ENCODE results near the gene UBR3.

The UBR3 gene

DNA sequence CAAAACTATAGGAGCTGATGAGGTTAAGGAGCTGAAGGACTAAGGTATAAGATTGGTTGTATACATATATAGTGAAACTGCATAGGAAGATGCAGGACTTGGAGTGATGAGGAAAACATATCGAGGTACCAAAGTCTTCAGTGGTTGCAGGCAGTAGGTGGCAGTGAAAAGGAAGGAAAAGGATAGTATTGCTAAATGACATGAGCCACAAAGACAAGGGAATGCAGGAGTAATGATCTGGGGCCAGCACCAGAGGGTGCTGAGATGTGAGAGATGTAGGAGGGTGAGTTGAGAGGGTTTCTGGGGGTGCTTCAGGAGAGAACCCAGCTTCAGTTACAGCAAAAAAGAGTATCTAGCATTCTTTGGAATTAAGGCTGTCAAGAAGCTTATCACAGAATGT, 178.4 kb downstream of the UBR3 start:
- no peak for DNase-seq (ENCODE audit: low read depth)

DNA sequence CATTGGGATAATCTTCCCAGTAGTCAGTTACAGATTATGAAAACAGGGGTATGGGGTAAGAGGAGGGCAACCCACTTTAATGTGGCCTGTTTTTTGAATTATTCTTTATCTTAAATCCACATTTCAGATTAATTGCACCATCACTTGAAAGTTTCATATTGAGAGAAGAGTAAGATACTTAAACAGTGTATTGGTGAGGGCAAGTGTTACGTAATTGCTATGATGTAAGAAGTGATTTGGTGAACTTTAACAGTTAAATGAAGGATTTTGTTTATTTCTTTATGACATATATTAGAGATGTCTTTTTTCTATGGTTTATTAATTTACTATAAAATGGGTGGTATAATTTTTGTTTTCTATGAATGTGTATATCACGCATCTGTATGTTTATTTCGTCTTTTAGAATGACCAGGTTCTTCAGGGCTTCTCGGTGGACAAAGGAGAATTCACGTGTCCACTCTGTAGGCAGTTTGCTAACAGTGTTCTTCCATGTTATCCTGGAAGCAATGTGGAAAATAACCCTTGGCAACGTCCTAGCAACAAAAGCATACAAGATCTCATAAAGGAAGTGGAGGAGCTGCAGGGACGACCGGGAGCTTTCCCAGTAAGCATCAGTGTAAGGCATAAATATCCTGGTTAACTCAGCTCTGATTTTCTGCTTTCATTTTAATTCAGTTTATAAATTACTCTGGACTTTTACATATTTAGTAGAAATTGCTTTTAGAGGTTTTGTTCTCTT, 179.5 kb downstream of the UBR3 start:
- DNase-seq (ENCODE audit: low read depth): no peak

DNA sequence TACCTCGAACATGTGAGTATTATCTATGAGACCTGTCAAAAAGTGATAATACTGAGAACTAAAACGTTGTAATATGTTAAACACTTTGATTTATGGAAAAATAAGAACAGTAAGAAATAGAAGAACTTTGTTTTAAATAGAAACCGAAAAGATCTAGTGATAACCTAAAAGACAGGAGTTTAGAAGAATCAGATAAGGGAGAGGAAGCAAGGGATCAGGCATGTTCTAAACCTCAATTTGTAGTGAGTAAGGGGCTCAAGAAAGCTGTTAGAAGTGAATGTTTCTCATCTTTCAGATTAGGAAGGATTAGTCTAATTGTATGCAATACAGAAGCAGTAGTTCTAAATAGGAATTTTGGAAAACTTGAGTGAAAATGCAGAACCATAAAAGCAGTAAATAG, 182.0 kb downstream of the UBR3 start:
- DNase-seq (ENCODE audit: low read depth): no peak

DNA sequence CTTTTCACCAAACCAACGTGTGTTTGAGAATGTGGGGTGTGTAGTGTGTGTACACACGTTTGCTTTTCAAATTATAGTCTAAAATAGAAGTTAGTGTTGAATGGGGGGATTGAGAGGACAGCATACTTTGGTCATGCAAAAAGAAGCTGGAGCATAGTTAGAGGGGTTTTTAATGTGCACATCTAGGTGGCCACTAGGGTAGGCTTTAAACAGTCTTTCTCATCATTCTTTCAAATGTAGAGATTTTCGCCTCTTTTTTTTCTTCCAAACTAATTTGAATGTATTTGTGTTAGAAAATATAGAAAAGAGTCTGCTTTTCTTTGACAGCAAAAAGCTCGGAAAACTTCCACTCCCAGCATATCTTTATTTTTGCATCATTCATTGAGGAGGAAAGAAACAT, 185.5 kb downstream of the UBR3 start:
- DNase-seq (ENCODE audit: low read depth): no peak

DNA sequence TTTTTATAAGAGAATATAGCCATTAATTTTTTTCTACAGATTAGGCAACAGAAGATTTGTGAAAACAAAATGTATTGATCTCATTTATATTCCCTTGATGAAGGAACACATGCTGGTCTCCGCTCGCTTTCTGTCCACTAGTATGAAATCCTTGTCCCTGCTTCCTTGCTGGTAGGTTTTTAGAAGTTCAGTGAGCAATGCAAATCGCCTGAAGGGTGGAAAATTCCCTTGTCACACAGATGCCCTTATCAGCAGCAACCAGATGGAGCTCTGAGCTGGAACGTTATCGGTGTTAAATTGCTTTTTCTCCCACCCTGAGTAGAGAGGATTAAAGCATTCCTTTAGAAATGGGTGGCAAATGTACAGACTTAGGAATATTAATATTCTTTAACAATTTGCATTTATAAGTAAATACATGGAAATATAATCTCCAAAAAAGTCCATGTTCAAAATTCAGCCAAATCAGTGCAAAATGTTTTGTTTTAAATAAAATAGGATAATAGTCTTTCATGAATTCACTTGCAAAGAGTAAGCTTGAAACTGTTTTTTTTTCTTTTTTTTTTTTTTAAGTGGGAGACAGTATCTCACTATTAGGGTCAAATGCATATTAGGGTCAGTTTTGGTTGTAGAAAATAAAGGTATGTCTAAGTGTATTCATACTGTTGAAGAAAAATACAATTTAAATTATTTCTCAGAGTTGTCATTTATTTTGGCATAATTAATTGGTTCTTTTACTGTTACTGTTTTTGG, 186.7 kb downstream of the UBR3 start:
- DNase-seq (ENCODE audit: low read depth): no peak

DNA sequence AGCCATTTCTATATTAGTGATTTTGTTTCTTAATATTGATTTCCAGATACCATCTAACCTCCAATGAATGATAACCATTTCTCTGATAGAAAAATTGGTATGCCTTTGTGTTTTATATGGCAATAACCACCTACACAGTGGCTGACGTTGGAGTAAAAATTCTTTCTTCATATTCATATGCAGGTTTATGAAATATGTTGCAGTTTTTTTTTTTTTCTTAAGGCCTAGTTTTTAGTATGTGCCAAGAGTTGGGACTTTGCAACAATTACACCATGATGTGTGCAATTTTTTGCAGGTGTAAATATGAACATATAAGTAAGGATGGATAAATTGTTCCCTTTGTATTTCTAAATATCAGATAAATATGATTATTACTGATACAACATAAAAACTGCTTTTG, 187.5 kb downstream of the UBR3 start:
- DNase-seq (ENCODE audit: low read depth): no peak

DNA sequence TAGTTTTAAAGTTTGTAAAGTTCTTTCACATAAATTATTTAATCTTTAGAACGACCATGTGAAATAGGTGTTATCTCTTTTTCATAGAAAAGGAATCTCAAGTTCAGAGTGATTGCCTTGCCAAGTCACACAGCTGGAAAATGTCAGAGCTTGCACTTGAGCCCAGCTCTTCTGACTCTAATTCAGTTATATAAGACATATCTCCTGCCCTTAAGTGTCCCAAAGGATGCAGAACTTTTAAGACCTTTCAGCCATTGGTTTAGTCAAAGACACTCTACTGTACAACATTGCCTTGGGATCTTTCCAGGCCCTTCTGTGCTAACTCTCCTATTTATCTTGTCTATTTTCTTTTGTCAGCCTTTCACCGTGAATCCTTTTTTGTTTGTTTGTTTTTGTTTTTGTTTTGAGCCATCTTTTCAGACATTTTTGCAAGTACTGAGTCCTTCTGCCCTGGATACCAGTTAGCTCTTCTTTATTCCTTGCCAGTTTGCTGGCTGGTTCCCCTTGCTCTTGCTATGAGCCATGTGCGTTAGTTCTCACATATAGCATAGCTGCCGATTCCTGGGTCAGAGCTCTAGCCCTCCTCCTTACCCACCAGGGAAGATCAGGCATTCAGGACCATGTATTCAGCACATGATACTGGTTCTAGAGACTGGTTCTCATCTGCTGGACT, 190.7 kb downstream of the UBR3 start:
- no peak for DNase-seq (ENCODE audit: low read depth)

DNA sequence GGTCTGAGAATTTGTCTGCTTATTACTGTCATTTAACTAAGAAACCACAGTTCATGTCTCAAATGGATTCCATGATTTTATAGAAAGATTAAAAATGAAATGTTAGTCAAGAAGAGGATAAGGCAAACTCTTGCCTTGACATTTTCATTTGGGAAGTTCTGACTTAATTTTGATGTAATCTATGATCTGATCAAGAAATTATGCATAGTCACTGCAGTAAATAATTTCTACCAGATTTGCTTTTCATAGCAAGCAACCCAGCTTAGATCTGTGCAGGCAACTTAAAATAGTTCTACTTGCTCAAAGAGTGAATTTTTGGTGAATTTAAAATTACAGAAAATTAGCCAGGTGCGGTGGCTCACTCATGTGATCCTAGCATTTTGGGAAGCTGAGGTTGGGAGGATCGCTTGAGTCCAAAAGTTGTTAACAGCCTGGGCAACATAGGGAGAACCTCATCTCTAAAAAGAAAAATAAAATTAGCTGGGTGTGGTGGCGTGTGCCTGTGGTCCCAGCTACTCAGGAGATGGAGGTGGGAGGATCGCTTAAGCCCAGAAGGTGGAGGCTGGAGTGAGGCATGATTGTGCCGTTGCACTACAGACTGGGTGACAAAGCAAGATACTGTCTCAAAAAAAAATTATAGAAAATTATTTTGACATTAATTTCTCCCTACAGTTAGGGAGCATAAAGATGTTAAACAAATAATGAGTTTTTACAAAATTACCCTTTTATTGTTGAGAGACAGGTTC, 192.0 kb downstream of the UBR3 start:
- no peak for DNase-seq (ENCODE audit: low read depth)

DNA sequence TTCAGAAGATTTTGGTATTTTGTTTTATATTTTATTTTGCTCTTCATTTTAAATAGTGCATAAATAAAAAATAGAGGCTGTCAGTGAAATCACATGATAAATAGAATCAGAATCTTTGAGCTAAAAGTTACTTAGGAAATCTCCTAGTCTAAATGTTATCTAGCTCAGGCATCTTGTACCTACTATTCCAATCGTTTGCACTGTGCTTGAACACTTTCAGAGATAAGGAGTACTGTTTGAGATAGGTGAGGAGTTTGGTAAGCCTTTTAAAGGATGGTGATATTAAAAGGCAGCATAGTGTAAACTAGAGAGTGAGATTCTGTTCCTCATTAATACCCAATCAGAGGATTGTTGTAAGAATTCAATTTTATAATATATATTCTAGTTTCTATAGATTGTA, 193.5 kb downstream of the UBR3 start:
- no peak for DNase-seq (ENCODE audit: low read depth)

DNA sequence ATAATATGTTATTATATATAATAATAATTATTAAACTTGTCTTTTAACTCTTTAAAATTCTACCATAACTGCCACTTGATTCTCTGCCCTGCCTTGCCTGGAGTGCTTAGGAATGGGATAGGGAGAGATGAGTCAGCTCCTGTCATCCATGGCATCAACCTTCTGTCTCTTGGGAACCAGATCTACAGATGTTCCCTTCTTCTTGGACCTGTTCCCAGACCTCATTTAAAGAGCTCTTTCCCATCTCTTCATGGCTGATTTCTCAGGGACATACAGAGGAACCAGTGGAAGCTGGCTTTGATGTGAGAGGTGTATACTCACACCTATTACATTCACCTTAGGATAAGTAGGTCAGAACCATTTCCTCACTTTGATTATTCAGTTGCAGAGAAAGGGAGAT, 195.4 kb downstream of the UBR3 start:
- peak; percentile 76 for DNase-seq (ENCODE audit: low read depth)

DNA sequence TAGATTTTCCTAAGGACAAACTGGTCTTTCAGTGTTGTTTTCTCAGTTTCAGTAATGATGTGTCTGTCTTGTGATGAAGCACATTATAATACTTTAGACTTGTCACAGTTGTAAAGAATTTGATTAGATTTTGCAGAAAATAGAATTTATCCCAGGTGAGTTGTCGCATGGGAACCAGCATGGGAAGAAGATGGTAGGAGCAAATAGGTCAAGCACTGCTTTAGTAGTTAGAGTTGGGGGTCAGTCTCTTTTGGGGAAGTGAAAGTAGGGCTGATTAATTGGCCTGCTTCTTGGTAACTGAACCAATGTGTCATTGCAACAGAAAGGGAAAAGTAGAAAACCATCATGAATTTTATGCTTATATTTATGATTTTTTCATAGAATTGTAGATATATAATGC, 197.5 kb downstream of the UBR3 start:
- DNase-seq (ENCODE audit: low read depth): no peak

DNA sequence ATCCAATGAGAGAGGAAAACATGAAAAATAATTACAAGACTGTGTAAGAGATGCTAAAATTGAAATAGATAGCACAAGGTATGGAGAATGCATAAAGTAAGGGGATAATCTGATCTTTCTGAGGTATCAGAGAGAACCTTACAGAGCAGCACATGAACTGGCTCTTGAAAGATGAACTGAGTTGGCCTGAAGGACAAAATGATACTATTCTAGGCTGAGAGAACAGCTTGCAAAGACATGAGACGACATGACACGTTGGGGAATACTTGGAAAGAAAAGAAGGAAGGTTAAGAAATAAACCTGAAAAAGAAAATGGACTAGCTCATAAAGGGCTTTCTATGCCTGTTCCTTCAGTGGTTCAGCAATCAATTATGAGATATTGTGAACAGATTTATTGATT, 198.0 kb downstream of the UBR3 start:
- no peak for DNase-seq (ENCODE audit: low read depth)

DNA sequence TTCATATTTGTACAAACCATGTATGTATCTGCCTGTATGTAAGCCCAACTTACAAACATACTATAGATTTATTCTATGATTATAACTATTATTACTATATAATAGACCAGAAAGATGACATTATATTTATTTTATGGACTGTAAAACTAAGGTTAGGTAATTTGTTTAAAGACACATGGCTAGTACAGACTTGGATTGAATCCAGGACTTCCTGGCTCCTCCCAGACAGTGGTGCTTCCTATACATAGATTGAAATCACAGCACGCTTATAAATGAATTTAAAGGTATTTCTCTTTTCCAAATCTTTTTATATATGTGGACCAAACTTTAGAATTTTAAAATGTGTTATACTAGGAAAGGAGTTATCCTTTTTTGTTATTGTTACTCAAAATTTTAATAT, 199.1 kb downstream of the UBR3 start:
- DNase-seq (ENCODE audit: low read depth): no peak

DNA sequence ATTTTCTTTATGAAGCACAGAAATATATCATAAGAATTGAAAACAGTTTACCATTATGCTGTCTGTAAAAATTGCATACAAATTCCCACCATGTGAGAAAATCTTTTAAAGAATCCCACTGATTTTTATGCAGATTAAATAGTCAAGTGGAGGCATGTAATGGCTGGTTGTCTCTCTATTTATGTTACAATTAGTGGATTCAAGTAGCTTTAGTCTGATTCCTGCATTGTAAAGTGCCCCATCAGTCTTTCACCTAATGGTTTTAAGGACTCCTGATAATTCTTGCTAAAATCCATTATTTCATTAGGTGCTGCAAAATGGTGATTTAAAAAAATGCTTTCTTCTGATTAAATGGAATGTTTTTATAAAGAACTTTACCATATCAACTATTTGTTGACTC, 202.3 kb downstream of the UBR3 start:
- DNase-seq (ENCODE audit: low read depth): no peak

DNA sequence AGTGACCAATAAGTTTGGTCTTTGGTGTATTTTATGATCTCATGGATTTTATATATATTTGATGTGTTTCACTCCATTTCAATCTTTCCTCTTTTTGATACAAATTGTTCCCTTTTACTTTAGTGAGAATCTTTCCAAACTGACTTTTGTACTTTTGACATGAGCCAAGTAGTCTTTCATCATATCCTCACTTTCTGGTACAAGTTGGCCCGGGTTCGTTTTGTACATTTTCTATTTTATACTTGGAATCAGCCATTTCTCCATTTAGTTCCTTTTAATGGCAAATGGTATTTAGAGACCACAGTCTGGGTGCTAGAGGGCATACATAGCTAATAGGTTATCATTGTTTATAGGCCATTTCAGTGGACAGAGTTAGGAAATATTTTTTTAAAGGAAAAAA, 202.8 kb downstream of the UBR3 start:
- no peak for DNase-seq (ENCODE audit: low read depth)

DNA sequence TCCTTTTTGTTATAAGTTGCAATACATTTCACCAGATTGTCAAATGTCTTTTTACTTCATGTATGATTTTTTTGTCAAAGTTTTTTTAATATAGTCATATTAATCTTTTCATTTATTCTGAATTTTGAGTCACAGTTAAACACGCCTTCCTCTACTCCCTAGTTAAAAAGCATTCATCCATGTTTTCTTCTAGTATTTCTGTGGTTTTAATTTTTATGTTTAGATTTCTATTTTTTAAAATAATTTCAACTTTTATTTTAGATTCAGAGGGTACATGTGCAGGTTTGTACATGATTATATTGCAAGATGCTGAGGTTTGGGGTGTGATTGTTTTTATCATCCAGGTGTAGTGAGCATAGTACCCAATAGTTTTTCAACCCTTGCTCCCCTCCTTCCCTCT, 204.0 kb downstream of the UBR3 start:
- no peak for DNase-seq (ENCODE audit: low read depth)

DNA sequence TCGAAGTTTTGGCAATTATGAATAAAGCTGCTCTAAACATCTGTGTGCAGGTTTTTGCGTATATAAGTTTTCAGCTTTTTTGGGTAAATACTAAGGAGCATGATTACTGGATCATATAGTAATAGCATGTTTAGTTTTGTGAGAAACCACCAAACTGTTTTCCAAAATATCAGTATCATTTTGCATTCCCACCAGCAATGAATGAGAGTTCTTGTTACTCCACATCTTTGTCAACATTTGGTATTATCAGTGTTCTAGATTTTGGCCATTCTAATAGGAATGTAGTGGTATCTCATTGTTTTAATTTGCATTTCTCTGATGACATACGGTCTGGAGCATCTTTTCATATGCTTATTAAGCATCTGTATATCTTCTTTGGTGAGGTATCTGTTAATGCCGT, 207.3 kb downstream of the UBR3 start:
- DNase-seq (ENCODE audit: low read depth): no peak

DNA sequence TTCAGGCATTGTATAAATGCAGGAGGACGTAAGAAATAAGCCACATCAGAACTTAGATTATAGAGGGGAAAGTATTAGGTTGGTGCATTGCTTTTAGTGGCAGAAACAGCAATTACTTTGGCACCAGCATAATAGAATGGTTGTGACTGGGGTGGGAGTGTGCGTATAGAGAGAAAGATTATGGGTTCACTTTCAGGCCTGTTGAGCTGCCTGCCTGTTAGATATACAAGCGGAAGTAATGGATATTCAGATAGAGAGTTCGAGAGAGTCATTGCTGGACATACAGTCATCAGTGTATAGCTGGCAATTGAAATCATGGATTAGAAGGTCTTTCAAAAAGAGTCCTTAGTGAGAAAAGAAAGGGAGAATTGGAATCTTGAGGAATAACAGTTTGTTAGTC, 211.5 kb downstream of the UBR3 start:
- no peak for DNase-seq (ENCODE audit: low read depth)

DNA sequence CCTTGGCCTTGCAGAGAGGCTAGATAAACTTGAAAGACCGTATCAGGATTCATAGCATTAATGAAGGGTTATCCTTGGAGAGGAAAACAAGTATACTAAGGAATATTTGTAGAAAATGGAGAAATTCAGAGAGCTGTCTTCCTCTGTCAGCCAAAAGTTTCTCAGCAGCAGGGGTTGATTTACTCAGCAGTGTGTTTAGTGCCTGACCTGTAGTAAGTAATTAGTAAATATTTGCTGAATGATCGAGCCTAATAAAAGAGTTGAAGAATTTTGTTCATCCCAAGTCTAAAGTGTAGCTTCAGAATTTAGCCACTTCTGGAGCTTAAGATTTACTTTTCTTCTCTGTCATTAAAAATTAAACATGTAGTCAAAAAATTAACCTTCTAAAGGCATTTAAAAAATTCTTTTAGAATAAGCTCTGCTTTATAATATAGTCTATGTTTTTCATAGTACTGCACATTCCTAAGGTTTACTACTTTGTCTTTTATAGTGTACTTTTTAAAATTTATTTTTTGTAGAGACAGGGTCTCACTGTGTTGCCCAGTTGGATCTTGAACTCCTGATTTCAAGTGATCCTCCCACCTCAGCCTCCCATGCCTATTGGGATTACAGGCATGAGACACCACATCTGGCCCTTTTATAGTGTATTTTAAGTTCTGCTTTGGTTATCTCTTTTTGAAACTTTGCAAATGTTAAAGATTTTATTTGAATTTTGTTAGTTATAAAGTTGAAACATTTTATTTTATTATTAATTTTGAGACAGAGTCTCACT, 212.3 kb downstream of the UBR3 start:
- DNase-seq (ENCODE audit: low read depth): no peak

DNA sequence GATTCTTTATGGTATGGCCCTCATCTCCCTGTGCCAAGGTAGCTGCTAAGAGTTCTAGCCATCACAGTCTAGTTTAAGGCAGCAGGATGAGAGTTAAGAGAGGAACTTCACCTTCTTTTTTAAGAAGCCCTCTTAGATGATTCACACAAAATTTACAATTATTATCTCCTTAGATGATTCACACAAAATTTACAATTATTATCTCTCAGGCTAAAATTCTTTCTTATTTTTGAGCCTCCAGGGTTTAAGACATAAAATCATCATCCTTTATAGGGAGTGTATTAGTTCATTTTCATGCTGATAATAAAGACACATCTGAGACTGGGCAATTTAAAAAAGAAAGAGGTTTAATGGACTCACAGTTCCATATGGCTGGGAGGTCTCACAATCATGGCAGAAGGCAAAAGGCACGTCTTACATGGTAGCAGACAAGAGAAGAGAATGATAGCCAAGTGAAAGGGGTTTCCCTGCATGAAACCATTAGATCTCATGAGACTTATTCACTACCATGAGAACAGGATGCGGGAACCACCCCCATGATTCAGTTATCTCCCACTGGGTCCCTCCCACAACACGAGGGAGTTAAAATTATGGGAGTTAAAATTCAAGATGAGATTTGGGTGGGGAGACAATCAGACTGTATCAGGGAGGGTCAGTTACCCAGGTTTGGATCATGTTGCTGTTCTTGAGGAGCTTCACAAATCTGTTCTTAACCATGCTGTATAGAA, 217.7 kb downstream of the UBR3 start:
- no peak for DNase-seq (ENCODE audit: low read depth)
